Measurements from ENCODE around the gene SNRNP25.

SNRNP25 gene

GRCh38 chr16:79151-80054 lies 25.8 kb downstream of the SNRNP25 start:
- in situ Hi-C loops (cut with HindIII; ENCODE audit: low pct_unique_long_range_greater_than_20kb, low sequenced_read_pairs) = no loop called here
- DNase-seq (ENCODE audit: low read depth in 1 of 2, low spot score in 1 of 2) = no peak
- no peak for TF ChIP-seq JUND (IDR thresholded peaks at IDR 0.05; ENCODE audit: low read depth)

GRCh38 chr16:83060-83603 lies 29.5 kb downstream of the SNRNP25 start:
- TF ChIP-seq JUND (IDR thresholded peaks at IDR 0.05; ENCODE audit: low read depth) = no peak
- in situ Hi-C loops (cut with HindIII; ENCODE audit: low pct_unique_long_range_greater_than_20kb, low sequenced_read_pairs) = no loop called here
- DNase-seq (ENCODE audit: low read depth in 1 of 2, low spot score in 1 of 2) = no peak

- DNase-seq (ENCODE audit: low read depth in 1 of 2, low spot score in 1 of 2) = no peak
- TF ChIP-seq JUND (IDR thresholded peaks at IDR 0.05; ENCODE audit: low read depth) = no peak
- in situ Hi-C loops (cut with HindIII; ENCODE audit: low pct_unique_long_range_greater_than_20kb, low sequenced_read_pairs) = no loop called here
These were observed 30.4 kb downstream of the SNRNP25 start for GRCh38 chr16:83781-84615.

- in situ Hi-C loops (cut with HindIII; ENCODE audit: low pct_unique_long_range_greater_than_20kb, low sequenced_read_pairs) = no loop called here
- no peak for DNase-seq (ENCODE audit: low read depth in 1 of 2, low spot score in 1 of 2)
- TF ChIP-seq JUND (IDR thresholded peaks at IDR 0.05; ENCODE audit: low read depth) = no peak
These were observed 31.2 kb downstream of the SNRNP25 start for GRCh38 chr16:84718-85406.

GRCh38 chr16:85407-85782 lies 31.8 kb downstream of the SNRNP25 start:
- TF ChIP-seq JUND (IDR thresholded peaks at IDR 0.05; ENCODE audit: low read depth) = no peak
- DNase-seq (ENCODE audit: low read depth in 1 of 2, low spot score in 1 of 2) = no peak
- in situ Hi-C loops (cut with HindIII; ENCODE audit: low pct_unique_long_range_greater_than_20kb, low sequenced_read_pairs) = no loop called here

GRCh38 chr16:85865-86264 lies 32.2 kb downstream of the SNRNP25 start:
- DNase-seq (ENCODE audit: low read depth in 1 of 2, low spot score in 1 of 2) = no peak
- no peak for TF ChIP-seq JUND (IDR thresholded peaks at IDR 0.05; ENCODE audit: low read depth)
- in situ Hi-C loops (cut with HindIII; ENCODE audit: low pct_unique_long_range_greater_than_20kb, low sequenced_read_pairs) = no loop called here

- in situ Hi-C loops (cut with HindIII; ENCODE audit: low pct_unique_long_range_greater_than_20kb, low sequenced_read_pairs) = no loop called here
- TF ChIP-seq JUND (IDR thresholded peaks at IDR 0.05; ENCODE audit: low read depth) = no peak
- no peak for DNase-seq (ENCODE audit: low read depth in 1 of 2, low spot score in 1 of 2)
These were observed 32.9 kb downstream of the SNRNP25 start for GRCh38 chr16:86483-86952.

GRCh38 chr16:88613-89012 lies 35.0 kb downstream of the SNRNP25 start:
- TF ChIP-seq JUND (IDR thresholded peaks at IDR 0.05; ENCODE audit: low read depth) = no peak
- in situ Hi-C loops (cut with HindIII; ENCODE audit: low pct_unique_long_range_greater_than_20kb, low sequenced_read_pairs) = no loop called here
- no peak for DNase-seq (ENCODE audit: low read depth in 1 of 2, low spot score in 1 of 2)

- no peak for DNase-seq (ENCODE audit: low read depth in 1 of 2, low spot score in 1 of 2)
- in situ Hi-C loops (cut with HindIII; ENCODE audit: low pct_unique_long_range_greater_than_20kb, low sequenced_read_pairs) = no loop called here
- TF ChIP-seq JUND (IDR thresholded peaks at IDR 0.05; ENCODE audit: low read depth) = no peak
These were observed 36.0 kb downstream of the SNRNP25 start for GRCh38 chr16:89391-90302.

- no peak for TF ChIP-seq JUND (IDR thresholded peaks at IDR 0.05; ENCODE audit: low read depth)
- in situ Hi-C loops (cut with HindIII; ENCODE audit: low pct_unique_long_range_greater_than_20kb, low sequenced_read_pairs) = no loop called here
- no peak for DNase-seq (ENCODE audit: low read depth in 1 of 2, low spot score in 1 of 2)
These were observed 37.9 kb downstream of the SNRNP25 start for GRCh38 chr16:91484-91883.
